Coronary artery (tissue), 2 donors: ENCODE data around the gene HSPG2.

ENCODE experiments used
- DNase-seq: peaks from one replicate; pipeline ENCODE4 v3.0.0-alpha.2; 2017; ENCODE audit warnings: low spot score
- H3K27ac ChIP-seq, 2 donors: fragments of 200-600 bp; sonication (generic); one replicate each; pipeline ENCODE4 v1.5.1; 2016 to 2019
- H3K4me3 ChIP-seq: fragments of 200-600 bp; sonication (generic); 2 replicates; pipeline ENCODE4 v1.5.1; 2016; ENCODE audit warnings: mild to moderate bottlenecking, moderate library complexity
- TF ChIP-seq, protein P1 (sequence below): fragments of 200-600 bp; sonication (generic); IDR thresholded peaks from one replicate; pipeline ENCODE4 v1.5.1; 2019; ENCODE audit warnings: antibody characterized with exemption

The HSPG2 gene

DNA sequence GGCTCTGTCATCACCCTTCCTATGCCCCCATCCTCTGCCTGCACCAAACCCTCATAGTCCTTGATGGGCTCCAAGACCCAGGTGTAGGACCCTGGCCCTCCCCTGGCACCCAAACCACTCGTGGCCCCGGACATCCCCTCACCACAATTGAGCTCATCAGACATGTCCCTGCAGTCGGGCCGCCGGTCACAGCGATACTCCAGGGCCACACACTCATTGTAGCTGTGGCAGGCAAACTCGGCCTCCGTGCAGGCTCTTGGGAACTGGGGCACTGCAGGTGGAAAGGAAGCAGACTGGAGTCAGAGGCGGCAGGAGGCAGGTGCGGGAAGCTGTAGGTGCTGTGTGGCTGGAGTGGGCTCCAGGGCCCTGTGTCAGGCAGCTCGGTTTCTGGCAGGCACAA lies 49.3 kb downstream of the HSPG2 start:
- H3K27ac ChIP-seq = peak overlapping the region in 1 of 2 donors; percentile 36
- no peak for DNase-seq
- TF ChIP-seq, protein P1, sequence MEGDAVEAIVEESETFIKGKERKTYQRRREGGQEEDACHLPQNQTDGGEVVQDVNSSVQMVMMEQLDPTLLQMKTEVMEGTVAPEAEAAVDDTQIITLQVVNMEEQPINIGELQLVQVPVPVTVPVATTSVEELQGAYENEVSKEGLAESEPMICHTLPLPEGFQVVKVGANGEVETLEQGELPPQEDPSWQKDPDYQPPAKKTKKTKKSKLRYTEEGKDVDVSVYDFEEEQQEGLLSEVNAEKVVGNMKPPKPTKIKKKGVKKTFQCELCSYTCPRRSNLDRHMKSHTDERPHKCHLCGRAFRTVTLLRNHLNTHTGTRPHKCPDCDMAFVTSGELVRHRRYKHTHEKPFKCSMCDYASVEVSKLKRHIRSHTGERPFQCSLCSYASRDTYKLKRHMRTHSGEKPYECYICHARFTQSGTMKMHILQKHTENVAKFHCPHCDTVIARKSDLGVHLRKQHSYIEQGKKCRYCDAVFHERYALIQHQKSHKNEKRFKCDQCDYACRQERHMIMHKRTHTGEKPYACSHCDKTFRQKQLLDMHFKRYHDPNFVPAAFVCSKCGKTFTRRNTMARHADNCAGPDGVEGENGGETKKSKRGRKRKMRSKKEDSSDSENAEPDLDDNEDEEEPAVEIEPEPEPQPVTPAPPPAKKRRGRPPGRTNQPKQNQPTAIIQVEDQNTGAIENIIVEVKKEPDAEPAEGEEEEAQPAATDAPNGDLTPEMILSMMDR = no peak
- H3K4me3 ChIP-seq = no peak overlapping the region

DNA sequence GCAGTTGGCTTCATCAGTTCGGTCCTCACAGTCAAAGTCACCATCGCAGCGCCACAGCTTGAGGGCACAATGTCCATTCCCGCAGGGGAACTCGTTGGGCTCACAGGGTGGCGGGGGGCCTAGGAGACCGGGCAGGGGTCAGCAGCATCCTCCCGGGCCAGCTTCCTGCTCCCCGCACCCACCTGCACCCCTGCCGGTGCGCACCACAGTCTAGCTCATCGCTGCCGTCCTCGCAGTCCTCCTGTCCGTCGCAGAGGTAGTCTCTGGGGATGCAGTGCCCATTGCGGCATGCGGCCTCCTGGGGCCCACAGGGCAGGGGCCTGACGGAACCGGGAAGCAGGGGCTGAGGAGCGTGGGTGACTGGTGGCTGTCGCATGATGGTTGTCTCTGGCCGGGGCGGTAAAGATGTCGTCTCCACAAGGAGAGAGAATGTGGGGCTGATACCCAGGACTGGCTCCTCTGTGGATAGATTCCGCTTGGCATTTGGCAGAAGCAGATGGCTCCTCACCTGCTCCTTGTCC lies 49.8 kb downstream of the HSPG2 start:
- TF ChIP-seq, protein P1 = no peak
- no peak overlapping the region for H3K4me3 ChIP-seq
- no peak for DNase-seq
- H3K27ac ChIP-seq = peak overlapping the region in 1 of 2 donors; percentile 1

DNA sequence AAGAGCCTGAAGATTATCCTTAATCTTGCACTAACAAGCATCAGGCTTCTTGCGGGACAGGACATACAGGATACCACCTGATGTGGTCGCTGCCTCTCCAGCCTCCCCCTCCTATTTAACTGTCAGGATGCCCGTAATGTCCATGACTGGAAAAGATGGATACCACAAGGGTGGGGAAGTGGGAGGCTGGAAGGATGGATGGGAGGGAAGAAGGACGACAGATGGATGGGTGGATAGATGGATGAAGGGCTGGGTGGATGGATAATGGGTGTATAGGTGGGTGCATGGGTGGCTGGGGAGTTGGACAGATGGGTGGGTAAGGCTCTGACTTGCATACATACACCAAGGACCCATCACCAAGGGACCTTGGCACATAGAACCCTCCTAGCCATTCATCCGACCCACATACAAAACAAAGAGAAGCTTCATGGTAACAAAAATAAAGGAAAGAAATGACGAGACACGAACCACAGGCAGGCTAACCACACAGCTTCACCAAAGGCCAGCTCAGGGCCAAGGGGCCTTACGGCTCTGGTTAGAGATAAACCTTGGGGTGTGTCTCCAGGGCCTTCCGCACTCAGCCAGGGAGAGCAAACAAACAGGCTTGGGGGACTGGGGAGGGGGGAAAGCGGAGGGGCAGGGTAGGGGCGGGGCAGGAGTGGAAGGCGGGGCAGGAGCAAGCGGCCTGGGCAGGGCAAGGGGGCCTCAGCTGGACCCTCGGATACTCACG lies 50.5 kb downstream of the HSPG2 start:
- no peak for DNase-seq
- H3K27ac ChIP-seq = peak overlapping the region in 1 of 2 donors; percentile 12
- TF ChIP-seq, protein P1 = no peak
- H3K4me3 ChIP-seq = no peak overlapping the region

DNA sequence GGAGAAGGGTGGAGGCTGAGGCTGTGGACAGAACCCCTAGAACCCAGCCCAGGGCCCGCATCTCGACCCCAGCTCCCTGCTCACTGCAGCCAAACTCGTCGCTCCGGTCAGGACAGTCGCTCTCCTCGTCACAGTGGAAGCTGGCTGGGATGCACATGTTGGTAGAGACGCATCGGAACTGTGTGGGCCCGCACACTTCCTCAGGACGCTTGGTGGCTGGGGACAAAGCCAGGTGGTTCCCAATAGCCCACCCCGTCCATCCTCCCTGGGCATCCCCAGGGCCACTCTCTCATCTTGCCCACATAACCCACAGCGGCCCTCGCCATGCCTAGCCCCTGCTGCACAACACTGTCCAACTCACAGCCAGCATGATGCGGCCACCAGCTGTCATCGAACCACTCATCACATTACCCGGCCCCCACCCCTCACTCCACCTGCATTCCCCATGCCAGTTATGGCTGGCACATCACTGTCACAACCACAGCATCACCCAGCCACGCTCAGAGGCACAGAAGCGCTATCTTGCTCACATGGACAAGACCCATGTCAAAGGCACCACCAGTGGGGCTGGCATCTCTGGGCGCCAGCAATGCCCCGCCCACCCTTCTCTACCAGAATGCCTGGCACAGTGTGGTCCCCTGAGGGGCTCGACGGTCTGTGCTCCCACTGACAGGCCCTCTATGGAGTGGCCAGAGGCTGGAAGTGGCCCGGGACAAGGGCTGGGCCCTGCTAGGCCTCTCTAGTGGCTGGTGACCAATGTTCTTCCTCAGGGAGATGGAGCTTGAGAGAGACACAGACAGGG lies 51.7 kb downstream of the HSPG2 start:
- TF ChIP-seq, protein P1 = no peak
- Histone ChIP-seq H3K4me3 (no peak overlapping the region), H3K27ac (peak overlapping the region in 1 of 2 donors; percentile 19)
- no peak for DNase-seq

DNA sequence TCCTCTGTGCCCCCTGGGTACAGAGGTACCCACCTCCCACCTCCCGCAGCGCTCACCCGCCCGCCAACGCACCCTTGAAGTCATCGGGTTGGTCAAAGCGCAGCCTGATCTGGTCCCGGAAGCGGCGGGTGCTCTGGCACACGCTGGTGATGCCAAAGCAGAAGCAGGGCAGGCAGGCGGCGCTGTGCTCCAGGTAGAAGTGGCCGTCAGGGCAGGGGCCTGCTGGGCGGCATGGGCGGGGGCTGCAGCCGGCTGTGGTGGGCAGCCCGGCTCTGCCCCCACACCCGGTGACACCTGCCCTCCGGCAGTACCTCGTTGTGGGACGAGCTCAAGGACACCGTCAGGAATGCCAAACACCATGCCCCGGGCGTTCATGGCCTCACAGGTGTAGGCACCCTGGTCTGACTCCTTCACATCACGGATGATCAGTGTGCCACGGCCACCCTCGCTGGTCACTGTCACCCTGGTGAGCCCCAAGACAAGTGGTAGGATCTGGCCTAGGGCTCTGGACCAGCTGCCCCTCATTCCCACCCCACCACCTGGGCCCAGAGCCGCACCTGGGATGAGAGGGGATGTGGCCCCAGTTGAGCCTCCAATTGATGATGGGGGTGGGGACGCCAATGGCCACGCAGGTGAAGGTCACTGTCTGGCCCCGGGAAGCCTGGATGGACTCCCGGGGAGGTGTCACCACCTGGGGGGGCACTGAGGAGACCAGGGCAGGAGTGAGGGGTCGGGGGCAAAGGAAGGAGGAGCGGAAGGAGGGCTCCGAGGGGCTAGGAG lies 52.5 kb downstream of the HSPG2 start:
- DNase-seq = no peak
- H3K27ac ChIP-seq = no peak overlapping the region
- TF ChIP-seq, protein P1 = no peak
- no peak overlapping the region for H3K4me3 ChIP-seq

DNA sequence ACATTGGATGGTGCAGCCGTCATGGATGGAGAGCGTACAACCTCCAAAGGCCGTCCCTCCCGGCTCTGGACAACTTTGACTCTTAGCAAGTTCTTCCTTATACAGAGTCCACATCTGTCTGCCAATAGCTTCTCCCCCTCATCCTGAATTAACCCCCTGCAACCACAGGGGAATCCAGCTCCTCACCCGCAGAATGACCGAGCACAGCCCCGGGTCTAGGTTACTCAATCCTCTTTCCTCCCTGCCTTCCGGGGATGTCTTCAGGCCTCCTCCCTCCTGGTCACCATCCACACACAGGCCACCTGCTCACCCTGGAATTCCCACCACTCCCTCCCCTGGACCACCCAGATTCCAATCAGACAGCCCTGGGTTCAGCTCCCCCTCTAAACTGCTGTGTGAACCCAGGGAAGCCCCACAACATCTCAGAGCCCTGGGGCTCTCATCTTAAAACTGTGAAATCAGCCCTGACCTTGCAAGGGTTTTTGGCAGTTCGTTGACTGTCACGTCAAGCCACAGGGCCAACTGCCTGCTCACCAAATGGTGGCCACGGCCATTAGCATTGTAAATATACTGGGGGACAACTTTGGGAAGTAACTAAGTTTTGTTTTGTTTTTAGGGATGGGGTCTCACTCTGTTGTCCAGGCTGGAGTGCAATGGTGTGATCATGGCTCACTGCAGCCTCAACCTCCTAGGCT lies 54.2 kb downstream of the HSPG2 start:
- H3K4me3 ChIP-seq = no peak overlapping the region
- DNase-seq = no peak
- H3K27ac ChIP-seq = peak overlapping the region in 1 of 2 donors; percentile 19
- TF ChIP-seq, protein P1 = no peak
